HepG2 (cell line): ENCODE data around the gene JMJD8. TPM values are rescaled to one million over a fixed set of nuclear protein-coding genes. Genes with fewer than 3 reads are reported as not detected.

Experiments
- ARID4A ChIP-seq: sonication (generic); formaldehyde crosslinking; IDR thresholded peaks from 2 replicates; pipeline ENCODE4 v1.5.0; 2020; ENCODE audit warnings: mild to moderate bottlenecking, missing genetic modification reagents, borderline replicate concordance
- CREM ChIP-seq, 2 experiments: sonication (generic) in 1 of 2; formaldehyde crosslinking in 1 of 2; IDR thresholded peaks; 2 replicates each; pipeline versions ENCODE4 v1.4.0 to v1.6.1; 2016 to 2020; ENCODE audit warnings: antibody characterized with exemption in 1 of 2, mild to moderate bottlenecking in 1 of 2, missing genetic modification reagents in 1 of 2
- ELF1 ChIP-seq: sonication (generic); formaldehyde crosslinking; IDR thresholded peaks from 2 replicates; pipeline ENCODE4 v1.4.0; 2020; ENCODE audit warnings: missing genetic modification reagents
- GATAD1 ChIP-seq: IDR thresholded peaks from 2 replicates; pipeline ENCODE4 v1.6.1; 2016; ENCODE audit warnings: missing genetic modification reagents, missing compliant biosample characterization
- GLI4 ChIP-seq: sonication (generic); formaldehyde crosslinking; IDR thresholded peaks from 2 replicates; pipeline ENCODE4 v1.5.1; 2020; ENCODE audit warnings: missing genetic modification reagents, mild to moderate bottlenecking, moderate library complexity, borderline replicate concordance
- KDM5B ChIP-seq: sonication (generic); formaldehyde crosslinking; IDR thresholded peaks from 2 replicates; pipeline ENCODE4 v1.4.0; 2020; ENCODE audit warnings: missing genetic modification reagents, mild to moderate bottlenecking, borderline replicate concordance
- MEIS2 ChIP-seq: sonication (generic); formaldehyde crosslinking; IDR thresholded peaks from 2 replicates; pipeline ENCODE4 v1.9.0; 2021; ENCODE audit warnings: mild to moderate bottlenecking, missing genetic modification reagents
- PCBP1 ChIP-seq: fragments of 200-400 bp; formaldehyde crosslinking; IDR thresholded peaks from 2 replicates; pipeline ENCODE4 v1.6.1; 2017; ENCODE audit warnings: mild to moderate bottlenecking, low read depth, low read length, borderline replicate concordance
- POLR2A ChIP-seq, 2 experiments: IDR thresholded peaks; 2 replicates each; pipeline ENCODE4 v1.6.1; 2011; ENCODE audit warnings: low read depth in 2 of 2, low read length in 2 of 2, mild to moderate bottlenecking in 1 of 2, moderate library complexity in 1 of 2; ENCODE audit not compliant: insufficient read depth in 1 of 2
- SP1 ChIP-seq, 2 experiments: fragments of 450-650 bp in 1 of 2; sonication (generic) in 1 of 2; formaldehyde crosslinking in 1 of 2; IDR thresholded peaks; 2 replicates each; pipeline versions ENCODE4 v1.4.0 to v1.6.1; 2016 to 2020; ENCODE audit warnings: missing genetic modification reagents in 1 of 2
- TARDBP ChIP-seq: sonication (generic); formaldehyde crosslinking; IDR thresholded peaks from 2 replicates; pipeline ENCODE4 v1.8.0; 2022; ENCODE audit warnings: mild to moderate bottlenecking, missing genetic modification reagents
- TBX2 ChIP-seq: sonication (generic); formaldehyde crosslinking; IDR thresholded peaks from 2 replicates; pipeline ENCODE4 v1.5.0; 2020; ENCODE audit warnings: missing genetic modification reagents, mild to moderate bottlenecking, borderline replicate concordance
- TCF7 ChIP-seq: sonication (generic); IDR thresholded peaks from 2 replicates; pipeline ENCODE4 v1.6.1; 2016; ENCODE audit warnings: antibody characterized with exemption, low read depth
- ZNF18 ChIP-seq: sonication (generic); formaldehyde crosslinking; IDR thresholded peaks from 2 replicates; pipeline ENCODE4 v1.8.0; 2022; ENCODE audit warnings: mild to moderate bottlenecking, missing genetic modification reagents; ENCODE audit not compliant: insufficient replicate concordance
- ZNF33B ChIP-seq: sonication (generic); formaldehyde crosslinking; IDR thresholded peaks from 2 replicates; pipeline ENCODE4 v1.5.1; 2020; ENCODE audit warnings: mild to moderate bottlenecking, missing genetic modification reagents
- ZNF362 ChIP-seq: sonication (generic); formaldehyde crosslinking; IDR thresholded peaks from 2 replicates; pipeline ENCODE4 v1.4.0; 2020; ENCODE audit warnings: missing genetic modification reagents, mild to moderate bottlenecking, borderline replicate concordance
- ZNF446 ChIP-seq: sonication (generic); formaldehyde crosslinking; IDR thresholded peaks from 2 replicates; pipeline ENCODE4 v1.5.0; 2020; ENCODE audit warnings: mild to moderate bottlenecking, missing genetic modification reagents
- ZNF556 ChIP-seq: sonication (generic); formaldehyde crosslinking; IDR thresholded peaks from 2 replicates; pipeline ENCODE4 v1.4.0; 2020; ENCODE audit warnings: mild to moderate bottlenecking, missing genetic modification reagents, borderline replicate concordance
- ZNF691 ChIP-seq: sonication (generic); formaldehyde crosslinking; IDR thresholded peaks from 2 replicates; pipeline ENCODE4 v1.4.0; 2020; ENCODE audit warnings: missing genetic modification reagents, low read depth, mild to moderate bottlenecking, borderline replicate concordance
- ZNF709 ChIP-seq: sonication (generic); formaldehyde crosslinking; IDR thresholded peaks from 2 replicates; pipeline ENCODE4 v1.5.0; 2020; ENCODE audit warnings: mild to moderate bottlenecking, missing genetic modification reagents
- ZNF747 ChIP-seq: sonication (generic); formaldehyde crosslinking; IDR thresholded peaks from 2 replicates; pipeline ENCODE4 v1.8.1; 2023; ENCODE audit warnings: missing genetic modification reagents, mild to moderate bottlenecking, borderline replicate concordance
- polyA plus RNA-seq, 8 experiments: library from polyadenylated mRNA; depleted of rRNA in 3 of 8; stranded (reverse) in 7 of 8; unstranded in 1 of 8; fragments of >200 nt; fragmentation: Illumina TruSeq in 4 of 8; extraction: Trizol in 4 of 8; gene quantifications; 2 replicates each; pipeline versions ENCODE4 v1.2.1 to v1.2.3, GENCODE V29; 2011 to 2016; ENCODE audit warnings: low read depth in 4 of 8, missing spikeins in 1 of 8, mixed read lengths in 1 of 8; ENCODE audit not compliant: insufficient read depth in 1 of 8
- total RNA-seq, 5 experiments: library from RNA; depleted of rRNA; stranded (reverse); fragments of >200 nt; fragmentation: Illumina TruSeq; extraction: Trizol; gene quantifications; 2 replicates each; pipeline ENCODE4 v1.2.3, GENCODE V29; 2016; ENCODE audit warnings: low read depth in 1 of 5

The JMJD8 gene
- total and polyA plus RNA-seq, 2 of the 13 experiments (the other 11 are each of a cell fraction or from before 2014, with no cell fraction given) = 2.6 to 11.8 TPM

GRCh38 chr16:667780-668518, 16.2 kb downstream of the JMJD8 start, which contains the start of gene RHOT2 (continued):
- TF ChIP-seq PCBP1 = no peak
- TF ChIP-seq ZNF747 (CRISPR knock-in tag) = peak; percentile 24; the same call in 1 of the 2 replicates
- peak; percentile 79 for TF ChIP-seq ZNF18 (CRISPR knock-in tag)
- TF ChIP-seq ZNF556 (CRISPR knock-in tag) = peak; percentile 89; the same call in 1 of the 2 replicates
- TF ChIP-seq ZNF691 = peak; percentile 88; the same call in 1 of the 2 replicates
- TF ChIP-seq SP1 (IDR thresholded peaks at IDR 0.05) = no peak
- peak; percentile 80 for TF ChIP-seq SP1 (CRISPR knock-in tag; IDR thresholded peaks at IDR 0.05)
- no peak for TF ChIP-seq TCF7
- TF ChIP-seq MEIS2 (CRISPR knock-in tag) = peak; percentile 73; the same call in 1 of the 2 replicates
- no peak for TF ChIP-seq CREM (IDR thresholded peaks at IDR 0.05)
- TF ChIP-seq CREM (CRISPR knock-in tag; IDR thresholded peaks at IDR 0.05) = no peak
- peak in 1 of 2 experiments; percentile 89; a peak in 3 of 4 replicates for TF ChIP-seq POLR2A (IDR thresholded peaks at IDR 0.05; ENCODE audit: insufficient read depth in 1 of 2, low read depth in 2 of 2, low read length in 2 of 2)
- TF ChIP-seq ZNF709 (CRISPR knock-in tag) = no peak
- peak; percentile 73; the same call in 1 of the 2 replicates for TF ChIP-seq KDM5B (CRISPR knock-in tag)
- TF ChIP-seq TBX2 (CRISPR knock-in tag) = peak; percentile 21; the same call in 1 of the 2 replicates
- TF ChIP-seq GATAD1 (CRISPR knock-in tag) = peak; percentile 90
- peak; percentile 69; the same call in 1 of the 2 replicates for TF ChIP-seq ZNF33B (CRISPR knock-in tag)
- peak; percentile 92; the same call in 1 of the 2 replicates for TF ChIP-seq ARID4A
- peak; percentile 85 for TF ChIP-seq TARDBP (CRISPR knock-in tag)
- TF ChIP-seq ZNF362 (CRISPR knock-in tag) = no peak
- peak; percentile 75 for TF ChIP-seq ELF1
- no peak for TF ChIP-seq ZNF446 (CRISPR knock-in tag)
- no peak for TF ChIP-seq GLI4 (CRISPR knock-in tag)
